HepG2 (cell line): Measurements from ENCODE around the gene CDKN2AIP.

Experiments used
- EP300 ChIP-seq, 3 experiments: sonication (generic) in 1 of 3; formaldehyde crosslinking in 1 of 3; IDR thresholded peaks; 2 replicates each; pipeline versions ENCODE4 v1.5.1 to v1.6.1; 2011 to 2020; ENCODE audit warnings: low read depth in 2 of 3, low read length in 2 of 3, borderline replicate concordance in 1 of 3, improper control_type of control experiment in 1 of 3, mild to moderate bottlenecking in 1 of 3, missing genetic modification reagents in 1 of 3, moderate library complexity in 1 of 3
- HOXA7 ChIP-seq: sonication (generic); formaldehyde crosslinking; IDR thresholded peaks from 2 replicates; pipeline ENCODE4 v1.8.1; 2022; ENCODE audit warnings: mild to moderate bottlenecking, missing genetic modification reagents, moderate library complexity
- JUN ChIP-seq: sonication (generic); formaldehyde crosslinking; IDR thresholded peaks from 2 replicates; pipeline ENCODE4 v1.4.0; 2020; ENCODE audit warnings: mild to moderate bottlenecking, missing genetic modification reagents
- RELA ChIP-seq: sonication (generic); formaldehyde crosslinking; IDR thresholded peaks from 2 replicates; pipeline ENCODE4 v1.4.0; 2020; ENCODE audit warnings: missing genetic modification reagents
- TMF1 ChIP-seq: sonication (generic); formaldehyde crosslinking; IDR thresholded peaks from 2 replicates; pipeline ENCODE4 v1.8.1; 2022; ENCODE audit warnings: low read depth, missing genetic modification reagents

- TF ChIP-seq EP300 (IDR thresholded peaks at IDR 0.05; ENCODE audit: low read depth in 2 of 2, low read length in 2 of 2) = no peak
- no peak for TF ChIP-seq EP300 (CRISPR knock-in tag; IDR thresholded peaks at IDR 0.05; ENCODE audit: borderline replicate concordance)
- TF ChIP-seq RELA = no peak
- TF ChIP-seq JUN (CRISPR knock-in tag) = no peak
- TF ChIP-seq TMF1 = no peak
- no peak for TF ChIP-seq HOXA7
Observed at GRCh38 chr4:183469936-183470335, 25.5 kb downstream of the CDKN2AIP start.
